Sigmoid colon (tissue), 7 donors: ENCODE measurements around the gene AKAP12. TPM values are rescaled to one million over a fixed set of nuclear protein-coding genes. Genes with fewer than 3 reads are reported as not detected.
A peak's percentile ranks its signal among the peaks of the same experiment; 100 is the strongest.
"Not testable (repeated sequence)": the region's sequence is repeated elsewhere in the genome, so short reads cannot be mapped to it uniquely, and the experiment has no call there.

Experiments used
- DNase-seq: peaks from one replicate; pipeline ENCODE4 v3.0.0-alpha.2; 2019
- H3K27ac ChIP-seq, 4 donors: fragments of 200-600 bp; sonication (generic); one replicate each; pipeline ENCODE4 v1.5.1; 2016 to 2019; ENCODE audit warnings: mild to moderate bottlenecking in 1 of 4
- H3K27me3 ChIP-seq, 3 donors: fragments of 200-600 bp; sonication (generic); one replicate each; pipeline ENCODE4 v1.5.1; 2019; ENCODE audit warnings: mild to moderate bottlenecking in 1 of 3
- H3K36me3 ChIP-seq, 4 donors: fragments of 200-600 bp; sonication (generic); one replicate each; pipeline ENCODE4 v1.5.1; 2016 to 2019
- H3K4me1 ChIP-seq, 4 donors: fragments of 200-600 bp; sonication (generic); one replicate each; pipeline ENCODE4 v1.5.1; 2017 to 2019
- H3K4me3 ChIP-seq, 4 donors: fragments of 200-600 bp; sonication (generic); one replicate each; pipeline ENCODE4 v1.5.1; 2017 to 2019; ENCODE audit warnings: mild to moderate bottlenecking in 2 of 4, moderate library complexity in 1 of 4
- H3K9me3 ChIP-seq, 4 donors: fragments of 200-600 bp in 3 of 4; sonication (generic) in 3 of 4; one replicate each; pipeline versions ENCODE4 v1.5.1 to v1.6.1; 2013 to 2019
- CTCF ChIP-seq, 4 experiments: fragments of 450-650 bp in 3 of 4; fragments of 200-600 bp in 1 of 4; IDR thresholded peaks; one replicate each; pipeline ENCODE4 v1.5.1; 2016 to 2019; ENCODE audit warnings: antibody characterized with exemption in 4 of 4, mild to moderate bottlenecking in 3 of 4, moderate library complexity in 2 of 4
- EP300 ChIP-seq, 4 donors: sonication (generic); formaldehyde crosslinking; IDR thresholded peaks; one replicate each; pipeline ENCODE4 v1.6.1; 2017; ENCODE audit warnings: antibody characterized with exemption in 4 of 4
- POLR2A ChIP-seq, 2 donors: fragments of 450-650 bp; IDR thresholded peaks; one replicate each; pipeline ENCODE4 v1.6.1; 2016; ENCODE audit warnings: antibody characterized with exemption in 2 of 2, mild to moderate bottlenecking in 2 of 2, moderate library complexity in 2 of 2
- POLR2AphosphoS5 ChIP-seq, 4 donors: sonication (generic); formaldehyde crosslinking; IDR thresholded peaks; one replicate each; pipeline ENCODE4 v1.6.1; 2017; ENCODE audit warnings: antibody characterized with exemption in 4 of 4
- WGBS, 2 donors: extraction: QIAGEN DNeasy Blood & Tissue Kit; methylation state at CpG; one replicate each; pipeline ENCODE4 v1.1.7; 2013; 5-methylcytosine and 5-hydroxymethylcytosine counted together
- intact Hi-C: fragments of 100-400 bp; cut with DNase I; formaldehyde crosslinking; loops from one replicate; pipeline ENCODE4 v1.15.1; 2023
- polyA plus RNA-seq, 3 donors: library from polyadenylated mRNA; stranded (reverse); fragments of 200-250 nt; gene quantifications; one replicate each; pipeline ENCODE4 v1.2.3, GENCODE V29; 2013
- total RNA-seq, 4 donors: library from RNA; depleted of rRNA; stranded (reverse); fragments of >200 nt; gene quantifications; one replicate each; pipeline ENCODE4 v1.1.0, GENCODE V29; 2016
- donor health status: healthy with polysubstance abuse.
- donor health status: Bipolar disorder and iron deficiency.
- donor health status: healthy.

AKAP12 gene
- total and polyA plus RNA-seq, 7 donors = 1.2 to 244 (median 133) TPM

- TF ChIP-seq EP300 (IDR thresholded peaks at IDR 0.05) = no peak
- no peak for TF ChIP-seq POLR2AphosphoS5 (IDR thresholded peaks at IDR 0.05)
- TF ChIP-seq POLR2A (IDR thresholded peaks at IDR 0.05) = no peak
- no peak for TF ChIP-seq CTCF (IDR thresholded peaks at IDR 0.05)
- intact Hi-C loops = no loop called here
- H3K27ac ChIP-seq = no peak overlapping the region
- H3K27me3 ChIP-seq = no peaks in the 10 kb centered on the region
- peaks cover 0 to 3% (median 0%) of the 10 kb centered on the region in 4 donors for H3K36me3 ChIP-seq
- DNase-seq = no peak
- H3K4me1 ChIP-seq = peaks cover 0 to 9% (median 0%) of the 10 kb centered on the region in 4 donors
- H3K4me3 ChIP-seq = no peak overlapping the region
- 86 to 88% methylated on average over 4 of the region's 4 CpGs for WGBS, 2 donors
- H3K9me3 ChIP-seq = no peaks in the 10 kb centered on the region
Observed at GRCh38 chr6:151381722-151382121, 142.0 kb downstream of the AKAP12 start.

GRCh38 chr6:151382631-151383030 lies 142.9 kb downstream of the AKAP12 start:
- H3K36me3 ChIP-seq, H3K27ac ChIP-seq, H3K27me3 ChIP-seq, H3K9me3 ChIP-seq, intact Hi-C loops, DNase-seq, H3K4me3 ChIP-seq: not testable (repeated sequence)
- WGBS, 2 donors = 96 to 98% methylated on average over 9 of the region's 9 CpGs
- H3K4me1 ChIP-seq = peaks cover 0 to 13% (median 0%) of the 10 kb centered on the region in 4 donors

- no peak for DNase-seq
- H3K4me1 ChIP-seq = peaks cover 0 to 26% (median 5%) of the 10 kb centered on the region in 4 donors
- no peak overlapping the region for H3K4me3 ChIP-seq
- WGBS, 2 donors = 87 to 97% methylated on average over 5 of the region's 5 CpGs
- TF ChIP-seq POLR2A (IDR thresholded peaks at IDR 0.05) (no peak), EP300 (IDR thresholded peaks at IDR 0.05) (no peak), CTCF (IDR thresholded peaks at IDR 0.05) (no peak), POLR2AphosphoS5 (IDR thresholded peaks at IDR 0.05) (no peak)
- H3K9me3 ChIP-seq = no peaks in the 10 kb centered on the region
- H3K27ac ChIP-seq = no peak overlapping the region
- no peaks in the 10 kb centered on the region for H3K27me3 ChIP-seq
- H3K36me3 ChIP-seq = peaks cover 0 to 3% (median 0%) of the 10 kb centered on the region in 4 donors
- intact Hi-C loops = no loop called here
Observed at GRCh38 chr6:151384151-151384550, 144.4 kb downstream of the AKAP12 start.

GRCh38 chr6:151385177-151385576 lies 145.4 kb downstream of the AKAP12 start:
- H3K27ac ChIP-seq = no peak overlapping the region
- intact Hi-C loops = no loop called here
- no peaks in the 10 kb centered on the region for H3K27me3 ChIP-seq
- H3K9me3 ChIP-seq = no peaks in the 10 kb centered on the region
- TF ChIP-seq EP300 (IDR thresholded peaks at IDR 0.05) (no peak), POLR2A (IDR thresholded peaks at IDR 0.05) (no peak)
- H3K4me3 ChIP-seq = no peak overlapping the region
- peaks cover 0 to 3% (median 0%) of the 10 kb centered on the region in 4 donors for H3K36me3 ChIP-seq
- peaks cover 0 to 26% (median 7%) of the 10 kb centered on the region in 4 donors for H3K4me1 ChIP-seq
- no peak for DNase-seq
- WGBS, 2 donors = 42 to 69% methylated on average over 1 of the region's 1 CpG

GRCh38 chr6:151387175-151387970 lies 147.6 kb downstream of the AKAP12 start:
- H3K9me3 ChIP-seq = no peaks in the 10 kb centered on the region
- peak overlapping the region in 3 of 4 donors; percentile 100 for H3K27ac ChIP-seq
- intact Hi-C loops = no loop called here
- no peaks in the 10 kb centered on the region for H3K27me3 ChIP-seq
- no peak overlapping the region for H3K4me3 ChIP-seq
- peaks cover 0 to 3% (median 0%) of the 10 kb centered on the region in 4 donors for H3K36me3 ChIP-seq
- peaks cover 0 to 23% (median 11%) of the 10 kb centered on the region in 4 donors for H3K4me1 ChIP-seq
- no peak for TF ChIP-seq POLR2A (IDR thresholded peaks at IDR 0.05)
- TF ChIP-seq POLR2AphosphoS5 (IDR thresholded peaks at IDR 0.05) = no peak
- TF ChIP-seq CTCF (IDR thresholded peaks at IDR 0.05) = no peak
- no peak for TF ChIP-seq EP300 (IDR thresholded peaks at IDR 0.05)
- no peak for DNase-seq
- WGBS, 2 donors = 91 to 94% methylated on average over 11 of the region's 11 CpGs
